Activated CD4-positive, alpha-beta T cell treated with anti-CD3 and anti-CD28 coated beads, Interleukin-2, amount 50 U/mL, for 48 hours (primary cell): ENCODE data around the gene ARHGEF7.
A peak's percentile ranks its signal among the peaks of the same experiment; 100 is the strongest.

ENCODE experiments used
- DNase-seq, 2 experiments: peaks; one replicate each; pipeline ENCODE4 v3.0.0-alpha.2; 2020

The ARHGEF7 gene

DNA sequence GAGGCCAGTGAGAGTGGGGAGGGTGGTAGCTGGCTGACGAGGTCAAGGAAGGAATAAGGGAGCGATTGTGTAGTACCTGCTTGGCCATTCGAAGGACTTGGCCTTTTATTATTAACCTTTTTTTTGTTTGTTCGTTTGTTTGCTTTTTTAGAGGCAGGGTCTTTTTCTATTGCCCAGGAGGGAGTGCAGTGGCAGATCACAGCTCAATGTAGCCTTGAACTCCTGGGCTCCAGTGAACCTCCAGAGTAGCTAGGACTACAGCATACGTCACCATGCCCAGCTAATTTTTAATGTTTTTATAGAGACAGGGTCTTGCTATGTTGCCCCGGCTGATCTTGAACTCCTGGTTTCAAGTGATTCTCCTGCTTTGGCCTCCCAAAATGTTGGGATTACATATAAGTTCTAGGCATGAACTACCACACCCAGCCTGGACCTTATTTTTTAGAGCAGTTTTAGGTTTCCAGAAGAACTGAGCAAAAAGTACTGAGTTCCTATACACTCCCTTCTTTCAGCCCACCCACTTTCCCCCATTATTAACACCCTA is 25.5 kb downstream of the ARHGEF7 start:
- no peak for DNase-seq

DNA sequence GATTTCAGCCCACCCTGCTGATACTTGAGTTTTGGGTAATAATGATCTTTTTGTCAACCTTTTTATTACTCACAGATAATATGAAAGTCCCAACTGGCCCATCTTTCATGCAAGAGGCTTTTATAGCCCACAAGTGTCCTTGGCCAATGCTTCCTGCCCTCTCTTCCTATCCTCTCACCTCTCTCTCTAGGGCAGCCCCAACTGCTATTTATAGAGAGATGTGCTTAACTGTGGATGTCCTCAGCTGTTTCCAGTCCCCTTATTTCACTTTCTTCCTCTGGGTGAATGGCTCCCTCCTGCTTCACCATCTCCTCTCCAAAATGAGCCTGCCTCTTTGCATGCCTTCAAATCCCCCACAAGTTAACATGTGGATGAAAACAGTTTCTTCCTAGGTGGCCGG is 27.4 kb downstream of the ARHGEF7 start:
- no peak for DNase-seq

DNA sequence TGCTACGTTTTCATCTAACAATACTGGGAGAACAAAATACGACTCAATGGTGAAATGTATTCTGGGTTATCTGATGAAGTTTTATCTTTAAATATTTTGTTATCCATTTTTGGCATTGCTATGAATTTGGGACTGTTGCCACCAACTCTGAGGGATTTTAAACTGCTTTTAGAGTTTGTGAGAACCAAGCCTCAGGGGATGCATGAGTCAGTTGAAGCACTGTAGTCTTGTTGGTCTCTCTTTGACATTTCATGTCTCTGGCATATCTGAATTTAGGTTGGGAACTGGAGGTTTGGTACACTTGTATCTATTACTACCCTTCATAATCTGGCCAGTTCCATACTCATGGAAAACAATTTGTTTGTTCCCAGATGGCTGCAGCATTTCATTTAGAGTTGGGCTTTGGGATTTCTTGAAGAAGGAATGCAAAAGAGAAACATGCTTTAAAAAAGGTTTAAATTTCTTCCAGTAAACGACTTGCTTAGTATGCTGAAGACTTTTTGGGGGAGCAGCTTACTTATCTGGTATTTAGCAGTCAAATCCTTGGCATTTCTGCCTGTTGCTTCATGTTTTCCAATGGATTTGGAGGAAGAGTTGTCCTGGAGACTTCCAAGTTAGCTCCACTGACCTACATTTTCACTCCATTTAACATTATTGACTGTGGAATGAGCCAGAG is 28.9 kb downstream of the ARHGEF7 start:
- no peak for DNase-seq

DNA sequence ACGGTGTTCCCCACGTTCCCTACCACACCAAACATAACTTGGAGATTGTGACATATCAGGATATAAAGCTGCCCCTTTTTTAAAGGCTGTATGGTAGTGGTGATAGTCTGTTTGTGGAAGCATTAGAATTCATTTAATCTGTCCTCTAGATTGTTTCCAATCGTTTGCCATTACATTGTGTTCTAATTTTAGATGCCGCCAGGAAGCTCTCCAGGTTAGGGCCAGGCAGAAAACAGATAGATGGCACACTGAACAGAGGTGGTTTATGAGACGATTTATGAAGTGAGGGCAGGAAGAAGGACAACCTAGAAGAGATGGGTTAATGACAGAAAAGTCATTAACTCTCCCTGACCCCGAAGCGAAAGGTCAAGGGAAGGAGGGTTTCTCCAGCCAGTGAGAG is 30.0 kb downstream of the ARHGEF7 start:
- DNase-seq = no peak

DNA sequence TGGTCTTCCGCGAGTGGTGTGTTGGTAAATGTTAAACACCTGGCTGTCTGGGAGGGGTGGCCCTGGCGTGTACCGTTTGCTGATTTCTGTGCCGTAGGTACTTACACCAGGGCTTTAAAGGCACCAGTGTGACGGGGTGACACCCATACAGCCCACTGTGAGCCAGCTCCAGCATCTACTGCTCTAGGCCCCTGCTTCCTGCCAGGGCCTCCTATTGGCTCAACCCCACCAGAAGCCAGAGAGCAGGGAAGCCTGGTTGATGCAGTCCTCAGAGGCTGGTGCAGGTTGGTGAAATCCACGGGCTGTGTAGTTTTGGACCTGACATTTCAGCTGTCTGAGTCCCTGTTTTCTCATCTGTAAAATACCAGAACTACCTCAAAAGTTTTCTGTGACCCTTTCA is 30.4 kb downstream of the ARHGEF7 start:
- DNase-seq = no peak

DNA sequence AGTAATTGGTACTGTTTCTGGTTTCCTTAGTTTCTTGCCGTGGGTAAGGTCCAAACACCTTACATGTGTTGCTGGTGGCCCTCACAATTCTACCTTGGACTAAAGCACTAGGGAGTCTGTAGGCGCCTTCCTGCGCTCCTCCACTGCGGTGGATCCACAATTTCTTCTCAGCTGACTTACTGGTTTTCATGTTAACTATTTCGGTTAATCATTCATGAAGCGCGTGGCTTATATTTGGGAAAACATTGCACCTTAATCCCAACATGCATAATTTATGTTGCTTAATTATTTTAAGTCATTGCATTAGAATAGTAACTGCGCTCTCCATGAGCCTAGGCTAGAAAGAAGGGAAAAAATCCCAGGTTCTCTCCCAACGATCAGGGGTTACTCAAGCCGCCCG is 37.7 kb downstream of the ARHGEF7 start:
- DNase-seq = no peak

DNA sequence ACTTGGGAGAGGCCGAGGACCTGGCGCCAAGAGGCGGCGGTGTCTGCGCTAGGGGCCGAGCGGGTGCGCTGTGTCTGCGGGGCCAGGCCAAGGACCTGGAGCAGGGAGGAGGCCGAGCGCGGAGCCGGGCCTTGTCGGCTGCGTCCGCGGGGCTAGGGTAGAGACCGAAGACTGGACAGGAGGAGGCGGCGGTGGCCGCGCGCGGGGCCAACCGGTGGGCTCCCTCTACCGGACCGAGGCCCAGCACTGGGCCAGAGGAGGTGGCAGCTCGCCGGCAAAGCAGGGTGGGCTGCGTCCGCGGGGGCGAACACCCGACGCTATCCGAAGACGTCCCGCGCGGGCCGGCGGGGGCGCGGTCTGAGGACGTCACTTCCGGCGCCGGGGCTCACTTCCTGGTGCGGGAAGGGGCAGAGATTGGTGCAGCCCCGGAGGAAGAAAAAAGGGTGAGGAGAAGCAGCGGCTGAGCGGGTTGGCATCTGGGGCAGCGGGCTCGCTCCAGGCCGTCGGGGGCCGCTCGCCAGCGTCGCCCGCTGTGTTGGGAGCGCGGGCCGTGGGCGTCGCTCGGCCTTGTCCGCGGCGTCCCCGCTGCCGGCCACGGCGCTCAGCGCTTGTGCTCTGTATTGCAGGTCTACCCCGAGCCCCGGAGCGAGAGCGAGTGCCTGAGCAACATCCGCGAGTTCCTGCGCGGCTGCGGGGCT is 38.3 kb downstream of the ARHGEF7 start:
- DNase-seq = peak; percentile 95

DNA sequence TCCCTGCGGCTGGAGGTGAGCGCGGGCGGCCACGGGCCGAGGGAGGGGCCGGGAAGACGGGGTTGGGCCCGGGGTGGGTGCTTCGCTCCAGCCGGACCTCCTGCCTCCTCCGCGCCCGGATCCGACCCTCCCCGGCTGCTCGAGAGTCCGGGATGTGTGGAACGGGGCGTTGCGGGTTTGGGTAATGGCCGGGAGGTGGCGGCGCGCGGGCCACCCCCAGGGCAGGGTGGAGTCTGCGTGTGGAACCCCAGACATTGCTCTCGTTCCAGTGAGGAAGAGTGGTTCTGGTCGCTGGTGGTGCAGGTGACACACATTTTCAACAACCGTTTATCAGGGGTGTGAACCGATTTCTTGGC is 38.8 kb downstream of the ARHGEF7 start:
- peak; percentile 66 to 70 for DNase-seq

DNA sequence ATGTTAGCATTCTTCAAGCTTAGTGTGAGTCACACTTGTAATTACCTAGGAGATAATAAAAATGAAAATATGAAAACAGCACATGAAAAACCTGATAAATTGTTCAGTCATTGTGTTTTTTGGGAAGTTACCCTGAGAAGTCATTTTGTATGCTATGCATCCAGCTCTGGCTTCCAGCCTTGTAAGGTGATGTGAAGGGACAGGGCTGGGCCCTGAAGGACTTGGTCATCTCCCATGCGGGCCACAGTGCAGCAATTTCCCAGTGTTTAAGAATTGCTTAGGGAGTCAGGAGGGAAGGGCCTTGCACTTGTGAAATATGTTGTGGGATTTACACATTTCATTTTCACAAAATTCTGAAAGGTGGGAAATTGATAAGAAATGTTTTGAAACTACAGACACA is 41.3 kb downstream of the ARHGEF7 start:
- DNase-seq = no peak

DNA sequence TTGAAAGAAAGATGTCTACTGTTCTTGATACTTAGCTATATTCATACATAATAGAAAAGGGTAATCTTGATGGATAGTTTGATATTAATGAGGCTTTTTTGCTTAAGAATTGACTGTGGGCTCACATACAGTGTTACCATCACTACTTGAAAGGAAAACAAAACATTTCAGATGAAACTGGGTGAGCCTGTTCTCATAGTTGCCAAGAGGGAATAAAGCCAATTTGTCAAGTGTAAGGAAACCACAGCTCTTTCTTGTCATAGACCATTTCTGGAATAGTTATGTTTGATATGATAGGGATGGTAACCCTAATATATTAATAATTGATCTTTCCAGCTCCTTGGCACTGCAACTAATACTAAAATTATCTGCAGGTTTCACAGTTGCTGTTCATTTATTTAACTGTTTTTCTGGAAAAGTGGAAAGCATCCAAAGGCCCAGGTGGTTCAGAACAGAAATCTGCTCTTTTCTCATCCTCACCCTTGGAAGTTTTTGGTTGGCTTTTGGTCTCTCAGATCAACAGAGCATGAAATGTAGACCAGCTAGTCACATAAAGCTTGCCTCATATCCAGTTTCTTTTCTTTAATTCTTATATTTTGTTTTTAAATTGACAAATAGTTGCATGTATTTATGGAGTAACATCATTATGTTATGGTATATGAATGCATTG is 43.2 kb downstream of the ARHGEF7 start:
- DNase-seq = no peak

DNA sequence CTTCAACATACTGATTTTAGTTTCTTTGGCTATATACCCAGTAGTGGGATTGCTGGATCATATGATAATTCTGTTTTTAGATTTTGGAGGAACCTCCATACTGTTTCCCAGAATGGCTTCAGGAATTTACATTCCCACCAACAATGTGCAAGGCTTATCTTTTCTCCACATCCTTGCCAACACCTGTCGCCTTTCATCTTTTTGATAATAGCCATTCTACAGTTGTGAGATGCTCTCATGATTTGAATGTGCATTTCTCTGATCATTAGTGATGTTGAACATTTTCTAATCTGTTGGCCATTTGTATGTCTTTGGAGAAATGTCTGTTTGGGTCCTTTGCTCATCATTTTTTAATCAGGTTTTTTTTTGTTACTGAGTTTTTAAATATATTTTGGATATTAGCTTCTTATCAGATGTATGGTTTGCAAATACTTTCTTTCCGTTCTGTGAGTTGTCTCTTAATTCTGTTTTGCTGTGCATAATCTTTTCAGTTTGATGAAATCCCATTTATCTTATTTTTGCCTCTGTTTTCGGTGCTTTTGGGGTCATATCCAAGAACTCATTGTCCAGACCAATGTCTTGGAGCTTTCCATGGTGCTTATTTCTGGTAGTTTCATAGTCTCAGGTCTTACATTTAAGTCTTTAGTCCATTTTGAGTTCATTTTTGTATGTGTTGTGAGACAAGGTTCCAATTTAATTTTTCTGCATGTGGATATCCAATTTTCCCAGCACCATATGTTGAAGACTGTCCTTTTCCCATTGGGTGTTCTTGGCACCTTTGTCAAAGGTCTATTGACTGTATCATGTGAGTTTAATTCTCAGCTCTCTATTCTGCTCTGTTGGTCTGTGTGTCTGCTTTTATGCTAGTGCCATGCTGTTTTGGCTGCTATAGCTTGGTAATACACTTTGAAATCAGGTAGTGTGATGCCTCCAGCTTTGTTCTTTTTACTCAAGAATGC is 44.5 kb downstream of the ARHGEF7 start:
- DNase-seq = no peak

DNA sequence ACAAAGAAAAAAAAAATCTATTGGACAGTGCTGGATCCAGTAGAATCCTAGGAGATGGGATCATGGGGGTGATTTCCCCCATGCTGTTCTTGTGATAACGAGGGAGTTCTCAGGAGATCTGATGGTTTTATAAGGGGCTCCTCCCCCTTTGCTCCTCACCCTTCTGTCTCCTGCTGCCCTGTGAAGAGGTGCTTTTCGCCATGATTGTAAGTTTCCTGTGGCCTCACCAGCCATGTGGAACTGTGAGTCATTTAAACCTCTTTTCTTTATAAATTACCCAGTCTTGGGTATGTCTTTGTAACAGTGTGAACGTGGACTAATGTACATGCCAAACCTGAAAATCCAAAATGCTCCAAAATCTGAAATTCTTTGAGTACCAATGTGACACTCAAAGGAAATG is 45.5 kb downstream of the ARHGEF7 start:
- no peak for DNase-seq

DNA sequence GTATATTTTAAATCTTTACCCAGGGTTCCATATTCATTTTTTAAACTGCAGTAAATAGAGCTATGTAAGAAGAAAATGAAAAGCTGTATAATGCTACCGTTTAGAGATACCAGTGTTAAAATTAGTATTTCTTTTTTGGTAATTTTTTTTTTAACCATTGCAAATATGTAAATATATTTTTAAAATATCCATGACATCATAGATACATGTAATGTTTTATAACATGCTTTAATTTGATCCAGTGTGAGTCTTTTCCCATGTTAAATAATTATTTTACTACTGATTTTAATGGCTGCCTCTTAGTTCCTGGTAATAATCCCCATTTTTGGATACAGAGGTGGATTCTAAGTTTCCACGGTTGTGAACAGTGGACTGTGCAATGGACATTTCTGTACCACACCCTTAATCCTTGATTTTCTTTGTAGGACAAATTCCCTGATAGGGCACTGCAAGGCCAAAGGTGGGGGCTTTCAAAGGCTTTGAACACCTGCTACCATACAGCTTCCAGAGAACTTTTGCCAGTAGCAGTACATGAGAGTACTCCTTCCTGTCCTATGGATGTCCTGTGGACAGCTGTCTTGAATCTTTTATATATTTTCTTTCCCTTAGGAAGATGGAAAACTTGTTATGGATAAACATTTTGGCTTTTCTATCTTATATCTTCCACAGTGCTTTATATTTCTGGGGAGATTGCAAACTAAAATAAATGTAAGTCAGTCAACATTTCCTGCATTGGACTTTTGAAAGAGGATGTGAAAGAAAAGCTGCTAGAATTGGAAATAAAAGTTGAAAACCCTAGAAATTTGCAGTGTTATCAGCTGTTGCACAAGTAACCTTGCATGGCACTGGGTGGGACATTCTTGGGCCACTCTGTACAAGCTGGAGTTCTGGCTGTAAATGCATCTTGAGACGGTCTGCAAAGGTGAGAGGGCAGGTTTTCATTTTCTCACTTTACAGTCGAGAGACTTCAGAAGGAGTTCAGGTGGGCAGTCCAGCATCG is 46.8 kb downstream of the ARHGEF7 start:
- no peak for DNase-seq

DNA sequence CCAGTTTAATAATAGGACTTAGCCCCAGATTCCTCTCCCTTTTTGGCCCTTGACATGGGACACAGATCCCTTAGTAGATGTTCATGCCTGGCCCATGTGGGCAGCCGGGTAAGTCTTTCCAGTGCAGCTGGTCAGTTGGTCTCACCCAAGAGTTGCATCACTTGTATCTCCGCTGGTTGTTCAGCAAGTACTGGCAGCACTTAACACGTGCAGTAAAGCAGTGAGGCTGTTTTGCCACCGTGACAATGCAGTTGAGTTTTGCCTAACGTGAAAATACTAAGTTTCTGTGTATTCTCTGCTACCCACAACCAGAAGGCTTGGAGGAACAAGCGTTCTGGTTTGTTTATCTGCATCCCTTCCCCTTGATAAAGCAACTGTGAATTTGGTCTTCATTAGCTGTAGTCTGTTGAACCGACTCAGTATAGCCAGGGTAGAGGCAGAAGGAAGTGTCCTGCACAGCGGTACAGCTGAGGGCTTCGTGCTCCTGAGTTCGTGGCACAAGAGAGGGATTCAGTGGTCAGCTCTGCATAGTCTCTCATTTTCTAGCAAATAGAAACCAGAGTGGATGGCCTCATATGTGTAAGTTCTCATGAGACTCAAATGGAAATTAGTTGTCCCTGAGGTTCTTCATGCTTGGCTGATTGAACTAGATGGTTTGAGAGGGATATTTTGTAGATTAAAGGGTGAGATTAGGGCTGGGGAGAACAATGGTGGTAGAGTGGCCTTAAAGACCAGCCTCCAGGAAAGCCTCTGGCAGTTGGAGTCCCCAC is 50.3 kb downstream of the ARHGEF7 start:
- DNase-seq = no peak

DNA sequence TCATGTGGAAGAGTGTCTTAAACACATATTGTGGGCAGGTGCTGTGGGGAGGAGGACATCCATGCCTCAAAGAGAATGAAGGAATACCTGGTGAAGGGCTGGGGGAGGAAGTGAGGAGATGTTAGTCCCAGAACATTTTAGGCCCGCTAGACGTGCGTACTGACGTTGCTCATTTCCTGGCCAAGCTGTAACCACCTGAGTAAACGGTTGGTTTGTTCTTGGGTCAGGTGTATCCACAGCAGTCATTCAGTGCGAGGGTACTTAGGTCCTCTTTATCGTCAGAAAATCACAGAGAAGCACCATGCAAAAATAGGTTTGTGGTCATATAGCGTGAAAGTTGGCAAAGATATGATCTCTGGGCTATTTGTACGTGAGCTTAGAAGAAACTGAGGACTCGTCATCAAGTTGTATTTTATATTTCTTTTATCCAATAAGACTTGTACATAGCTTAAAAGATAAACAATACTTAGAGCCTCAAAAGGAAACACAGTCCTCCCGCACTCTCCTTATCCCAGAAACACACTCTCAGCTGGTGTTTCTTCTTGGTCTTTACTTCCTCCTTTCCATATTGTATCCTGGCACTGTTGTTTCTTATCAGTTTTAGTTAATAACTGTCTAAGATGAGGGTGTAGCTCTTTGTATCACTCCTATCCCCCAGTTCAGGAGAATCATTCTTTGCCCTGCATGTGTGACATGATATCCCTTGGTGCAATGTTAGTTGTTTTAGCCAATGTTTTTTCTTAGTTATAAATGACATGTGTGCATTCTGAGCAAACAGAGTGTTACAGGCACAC is 52.0 kb downstream of the ARHGEF7 start:
- DNase-seq = no peak

DNA sequence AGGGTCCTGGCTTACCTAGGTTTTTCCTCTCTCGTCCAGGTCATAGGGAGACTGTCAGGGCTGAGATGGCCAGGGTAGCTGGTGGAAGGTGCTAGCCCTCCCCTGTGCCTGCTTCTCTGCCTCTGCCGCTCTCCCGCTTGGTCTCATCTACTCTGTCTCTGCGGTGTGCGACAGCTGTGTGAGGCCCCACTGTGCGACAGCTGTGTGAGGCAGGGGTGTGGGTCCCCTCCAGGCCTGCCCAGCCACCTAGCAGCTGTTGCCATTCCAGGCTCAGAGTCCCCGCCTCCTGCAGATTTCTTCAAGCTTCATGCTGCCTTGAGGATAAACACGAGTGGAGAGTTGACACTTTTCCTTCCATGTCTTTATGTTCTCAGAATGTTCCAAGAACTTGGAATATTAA is 53.0 kb downstream of the ARHGEF7 start:
- no peak for DNase-seq

DNA sequence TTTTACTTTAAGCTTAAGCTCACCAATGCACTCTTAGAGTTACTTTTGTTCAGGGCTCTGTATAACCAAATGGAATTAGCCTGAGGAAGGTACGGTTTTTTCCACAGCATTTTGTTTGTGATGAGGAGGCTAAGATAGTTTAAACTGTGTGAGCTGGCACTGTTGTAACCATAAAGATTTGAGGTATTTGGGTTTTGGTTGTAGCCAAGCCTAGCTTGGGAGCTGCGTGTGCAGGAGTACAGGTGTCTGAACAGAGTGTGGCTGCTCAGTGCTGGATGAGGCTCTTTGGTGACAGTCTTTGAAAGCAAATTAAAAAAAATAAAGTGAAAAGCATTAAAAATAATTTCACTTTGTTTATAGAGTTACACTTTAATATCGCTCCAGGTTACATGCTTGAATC is 56.0 kb downstream of the ARHGEF7 start:
- DNase-seq = no peak

DNA sequence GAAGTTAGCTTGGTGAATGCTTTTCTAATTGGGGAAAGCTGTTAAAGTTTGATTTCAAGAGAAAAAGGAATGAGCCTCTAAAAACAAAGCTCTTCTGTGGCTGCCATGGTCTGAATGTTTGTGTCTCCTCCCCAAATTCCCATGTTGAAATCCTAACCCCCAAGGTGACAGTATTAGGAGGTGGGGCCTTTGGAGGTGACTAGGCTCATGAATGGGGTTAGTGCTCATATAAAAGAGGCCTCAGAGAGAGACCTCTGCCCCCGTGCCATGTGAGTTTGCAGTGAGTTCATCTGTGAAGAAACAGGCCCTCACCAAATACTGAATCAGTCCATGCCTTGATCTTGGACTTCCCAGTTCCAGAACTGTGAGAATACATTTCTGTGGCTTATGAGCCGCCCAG is 56.5 kb downstream of the ARHGEF7 start:
- DNase-seq = no peak

DNA sequence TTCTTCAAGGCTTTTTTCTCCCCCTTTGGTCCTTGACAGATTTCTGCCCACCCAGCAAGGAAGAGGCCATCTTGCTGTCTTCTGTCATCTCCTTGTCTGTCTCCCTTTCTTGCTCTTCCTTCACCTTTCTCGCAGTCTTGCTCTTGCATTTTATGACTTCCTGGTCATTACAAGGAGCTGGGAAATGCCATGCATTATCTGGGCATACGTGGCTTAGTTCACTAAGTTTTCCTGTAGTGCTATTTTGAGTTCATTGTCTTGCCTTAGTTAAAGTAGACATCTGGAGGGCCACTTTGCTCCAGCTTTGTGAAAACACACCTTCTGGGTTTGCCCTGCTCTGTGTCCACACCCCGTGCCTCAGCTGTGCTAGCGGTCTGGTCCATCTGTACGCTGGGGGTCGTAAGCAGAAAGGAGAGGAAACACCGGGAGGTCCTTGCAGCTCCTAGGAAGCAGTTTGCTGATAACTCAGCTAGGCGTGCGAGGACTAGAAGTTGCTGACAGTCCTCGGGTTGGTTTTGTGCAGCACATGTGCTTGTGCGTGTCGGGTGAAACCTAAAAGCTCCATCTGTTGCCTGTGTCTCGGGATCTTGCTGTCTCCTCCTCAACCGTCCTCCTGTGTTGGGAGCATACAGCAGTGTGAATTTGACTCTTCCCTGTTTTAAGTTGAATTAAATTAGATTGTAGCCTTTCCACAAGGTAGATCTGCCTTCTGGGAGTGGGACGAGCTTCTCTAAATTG is 59.4 kb downstream of the ARHGEF7 start:
- no peak for DNase-seq
